RWPE1 (cell line): ENCODE results near the gene SEC24B.

Source experiments
- CTCF ChIA-PET: fragments of 350-600 bp; sonication (Branson Sonifier 250); formaldehyde crosslinking; extraction: SDS; loops from one replicate; lab custom pipeline; 2021; lab: Yijun Ruan, JAX
- POLR2A ChIA-PET: fragments of 400-600 bp; formaldehyde crosslinking; extraction: SDS; loops from one replicate; lab custom pipeline; 2020; ENCODE audit warnings: antibody characterized with exemption; ENCODE audit not compliant: low non-redundant PET; lab: Yijun Ruan, JAX
- DNase-seq: peaks from one replicate; pipeline ENCODE4 v3.0.0; 2012; ENCODE audit warnings: low spot score
- H3K27ac ChIP-seq: fragments of 450-650 bp; 2 replicates; pipeline ENCODE4 v1.5.1; 2017
- TF ChIP-seq, protein P1 (sequence below): fragments of 450-650 bp; conservative IDR thresholded peaks from 2 replicates; pipeline ENCODE4 v1.5.1; 2017; ENCODE audit warnings: low read depth, mild to moderate bottlenecking

Gene SEC24B

GRCh38 chr4:109589605-109590004 is 156.0 kb downstream of the SEC24B start:
- CTCF ChIA-PET: no interaction called here
- TF ChIP-seq, protein P1, sequence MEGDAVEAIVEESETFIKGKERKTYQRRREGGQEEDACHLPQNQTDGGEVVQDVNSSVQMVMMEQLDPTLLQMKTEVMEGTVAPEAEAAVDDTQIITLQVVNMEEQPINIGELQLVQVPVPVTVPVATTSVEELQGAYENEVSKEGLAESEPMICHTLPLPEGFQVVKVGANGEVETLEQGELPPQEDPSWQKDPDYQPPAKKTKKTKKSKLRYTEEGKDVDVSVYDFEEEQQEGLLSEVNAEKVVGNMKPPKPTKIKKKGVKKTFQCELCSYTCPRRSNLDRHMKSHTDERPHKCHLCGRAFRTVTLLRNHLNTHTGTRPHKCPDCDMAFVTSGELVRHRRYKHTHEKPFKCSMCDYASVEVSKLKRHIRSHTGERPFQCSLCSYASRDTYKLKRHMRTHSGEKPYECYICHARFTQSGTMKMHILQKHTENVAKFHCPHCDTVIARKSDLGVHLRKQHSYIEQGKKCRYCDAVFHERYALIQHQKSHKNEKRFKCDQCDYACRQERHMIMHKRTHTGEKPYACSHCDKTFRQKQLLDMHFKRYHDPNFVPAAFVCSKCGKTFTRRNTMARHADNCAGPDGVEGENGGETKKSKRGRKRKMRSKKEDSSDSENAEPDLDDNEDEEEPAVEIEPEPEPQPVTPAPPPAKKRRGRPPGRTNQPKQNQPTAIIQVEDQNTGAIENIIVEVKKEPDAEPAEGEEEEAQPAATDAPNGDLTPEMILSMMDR: no peak
- no peak for DNase-seq
- H3K27ac ChIP-seq: no peak overlapping the region
- POLR2A ChIA-PET: no interaction called here
